Loucy (cell line): ENCODE data around the gene EFR3B.

ENCODE experiments used
- H2AFZ ChIP-seq: fragments of 200-600 bp; sonication (generic); 2 replicates; pipeline ENCODE4 v1.6.0; 2016; ENCODE audit warnings: antibody characterized with exemption, mild to moderate bottlenecking, low read length, moderate library complexity
- H3F3A ChIP-seq: fragments of 200-600 bp; 2 replicates; pipeline ENCODE4 v1.6.0; 2016; ENCODE audit warnings: antibody characterized with exemption, low read depth, mild to moderate bottlenecking
- H3K27me3 ChIP-seq: fragments of 200-600 bp; sonication (generic); 2 replicates; pipeline ENCODE4 v1.6.1; 2014; ENCODE audit warnings: low read length, mild to moderate bottlenecking; ENCODE audit not compliant: insufficient read depth, poor library complexity, severe bottlenecking
- H3K36me3 ChIP-seq: fragments of 200-600 bp; sonication (generic); 2 replicates; pipeline ENCODE4 v1.6.1; 2016; ENCODE audit warnings: low read length; ENCODE audit not compliant: insufficient read depth
- H3K4me1 ChIP-seq: fragments of 200-600 bp; sonication (generic); 2 replicates; pipeline ENCODE4 v1.5.1; 2014; ENCODE audit warnings: low read length, mild to moderate bottlenecking; ENCODE audit not compliant: insufficient read depth, poor library complexity, severe bottlenecking
- H3K4me2 ChIP-seq: fragments of 200-600 bp; sonication (generic); 2 replicates; pipeline ENCODE4 v1.6.0; 2014; ENCODE audit warnings: antibody characterized with exemption, low read length, low read depth, mild to moderate bottlenecking; ENCODE audit not compliant: poor library complexity, severe bottlenecking
- H3K4me3 ChIP-seq: fragments of 200-600 bp; sonication (generic); 2 replicates; pipeline ENCODE4 v1.5.1; 2014; ENCODE audit warnings: low read length, mild to moderate bottlenecking, mixed read lengths; ENCODE audit not compliant: poor library complexity, severe bottlenecking
- H3K79me2 ChIP-seq: fragments of 200-600 bp; sonication (generic); 2 replicates; pipeline ENCODE4 v1.6.1; 2014; ENCODE audit warnings: low read length; ENCODE audit not compliant: insufficient read depth
- H3K9ac ChIP-seq: fragments of 200-600 bp; sonication (generic); 2 replicates; pipeline ENCODE4 v1.6.0; 2014; ENCODE audit warnings: mild to moderate bottlenecking, low read depth, low read length, moderate library complexity; ENCODE audit not compliant: poor library complexity, severe bottlenecking
- H3K9me2 ChIP-seq: fragments of 200-600 bp; sonication (generic); replicated peaks from 2 replicates; pipeline ENCODE4 v1.6.1; 2016; ENCODE audit warnings: low read depth, low read length, mixed read lengths
- H3K9me3 ChIP-seq: fragments of 200-600 bp; sonication (generic); 2 replicates; pipeline ENCODE4 v1.6.1; 2014; ENCODE audit warnings: mild to moderate bottlenecking, antibody characterized with exemption, low read length, low read depth; ENCODE audit not compliant: insufficient read depth
- H4K20me1 ChIP-seq: fragments of 200-600 bp; sonication (generic); 2 replicates; pipeline ENCODE4 v1.6.0; 2014; ENCODE audit warnings: antibody characterized with exemption, low read length, mild to moderate bottlenecking; ENCODE audit not compliant: insufficient read depth, poor library complexity, severe bottlenecking
- CTCF ChIP-seq: fragments of 200-600 bp; sonication (generic); conservative IDR thresholded peaks from 2 replicates; pipeline ENCODE4 v1.5.1; 2014; ENCODE audit warnings: mild to moderate bottlenecking, antibody characterized with exemption, low read length
- EZH2phosphoT487 ChIP-seq: fragments of 200-600 bp; IDR thresholded peaks from 2 replicates; pipeline ENCODE4 v1.6.1; 2018; ENCODE audit warnings: antibody characterized with exemption, mild to moderate bottlenecking, moderate library complexity, borderline replicate concordance

EFR3B gene

GRCh38 chr2:25081237-25081790 is 39.4 kb downstream of the EFR3B start:
- H3K4me2 ChIP-seq, result no peak overlapping the region
- H3K27me3 ChIP-seq, result no peaks in the 10 kb centered on the region
- H3K9ac ChIP-seq, result no peak overlapping the region
- no peaks in the 10 kb centered on the region for H3K79me2 ChIP-seq
- H2AFZ ChIP-seq, result no peak overlapping the region
- H3F3A ChIP-seq, result no peaks in the 10 kb centered on the region; the same call in 1 of the 2 replicates
- no peaks in the 10 kb centered on the region for H3K4me1 ChIP-seq
- no peaks in the 10 kb centered on the region for H3K9me2 ChIP-seq
- no peak for TF ChIP-seq CTCF
- TF ChIP-seq EZH2phosphoT487, result no peak
- no peaks in the 10 kb centered on the region for H3K36me3 ChIP-seq
- no peaks in the 10 kb centered on the region for H3K9me3 ChIP-seq
- H3K4me3 ChIP-seq, result no peak overlapping the region
- H4K20me1 ChIP-seq, result no peaks in the 10 kb centered on the region

- Histone ChIP-seq H3F3A (no peaks in the 10 kb centered on the region; the same call in 1 of the 2 replicates), H3K27me3 (no peaks in the 10 kb centered on the region), H3K9me3 (no peaks in the 10 kb centered on the region), H3K79me2 (no peaks in the 10 kb centered on the region), H3K9me2 (no peaks in the 10 kb centered on the region), H4K20me1 (no peaks in the 10 kb centered on the region), H3K9ac (no peak overlapping the region), H3K4me2 (no peak overlapping the region), H3K4me1 (no peaks in the 10 kb centered on the region), H3K4me3 (no peak overlapping the region), H3K36me3 (no peaks in the 10 kb centered on the region), H2AFZ (no peak overlapping the region)
- TF ChIP-seq CTCF (no peak), EZH2phosphoT487 (no peak)
Observed at GRCh38 chr2:25082002-25082622, 40.2 kb downstream of the EFR3B start.

GRCh38 chr2:25085761-25086560 is 44.1 kb downstream of the EFR3B start:
- TF ChIP-seq CTCF (no peak), EZH2phosphoT487 (no peak)
- no peaks in the 10 kb centered on the region for H4K20me1 ChIP-seq
- H3K27me3 ChIP-seq, result no peaks in the 10 kb centered on the region
- no peak overlapping the region for H3K9ac ChIP-seq
- no peaks in the 10 kb centered on the region for H3K9me2 ChIP-seq
- no peaks in the 10 kb centered on the region for H3K79me2 ChIP-seq
- H3K9me3 ChIP-seq, result no peaks in the 10 kb centered on the region
- H3K4me2 ChIP-seq, result no peak overlapping the region
- H3K4me3 ChIP-seq, result no peak overlapping the region
- H2AFZ ChIP-seq, result no peak overlapping the region
- H3K4me1 ChIP-seq, result no peaks in the 10 kb centered on the region
- no peaks in the 10 kb centered on the region for H3K36me3 ChIP-seq
- no peaks in the 10 kb centered on the region for H3F3A ChIP-seq
